ENCODE data around the gene PKD2.

DNA sequence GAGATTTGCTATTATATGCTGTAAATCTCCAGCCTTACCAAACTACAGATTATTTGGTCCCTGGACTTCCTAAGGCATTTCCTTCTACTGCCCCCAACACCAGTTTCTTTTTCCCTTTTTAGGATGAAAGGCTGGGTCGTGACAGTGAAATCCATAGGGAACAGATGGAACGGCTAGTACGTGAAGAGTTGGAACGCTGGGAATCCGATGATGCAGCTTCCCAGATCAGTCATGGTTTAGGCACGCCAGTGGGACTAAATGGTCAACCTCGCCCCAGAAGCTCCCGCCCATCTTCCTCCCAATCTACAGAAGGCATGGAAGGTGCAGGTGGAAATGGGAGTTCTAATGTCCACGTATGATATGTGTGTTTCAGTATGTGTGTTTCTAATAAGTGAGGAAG lies 67.9 kb downstream of the PKD2 start:
- TF ChIP-seq, protein P1, sequence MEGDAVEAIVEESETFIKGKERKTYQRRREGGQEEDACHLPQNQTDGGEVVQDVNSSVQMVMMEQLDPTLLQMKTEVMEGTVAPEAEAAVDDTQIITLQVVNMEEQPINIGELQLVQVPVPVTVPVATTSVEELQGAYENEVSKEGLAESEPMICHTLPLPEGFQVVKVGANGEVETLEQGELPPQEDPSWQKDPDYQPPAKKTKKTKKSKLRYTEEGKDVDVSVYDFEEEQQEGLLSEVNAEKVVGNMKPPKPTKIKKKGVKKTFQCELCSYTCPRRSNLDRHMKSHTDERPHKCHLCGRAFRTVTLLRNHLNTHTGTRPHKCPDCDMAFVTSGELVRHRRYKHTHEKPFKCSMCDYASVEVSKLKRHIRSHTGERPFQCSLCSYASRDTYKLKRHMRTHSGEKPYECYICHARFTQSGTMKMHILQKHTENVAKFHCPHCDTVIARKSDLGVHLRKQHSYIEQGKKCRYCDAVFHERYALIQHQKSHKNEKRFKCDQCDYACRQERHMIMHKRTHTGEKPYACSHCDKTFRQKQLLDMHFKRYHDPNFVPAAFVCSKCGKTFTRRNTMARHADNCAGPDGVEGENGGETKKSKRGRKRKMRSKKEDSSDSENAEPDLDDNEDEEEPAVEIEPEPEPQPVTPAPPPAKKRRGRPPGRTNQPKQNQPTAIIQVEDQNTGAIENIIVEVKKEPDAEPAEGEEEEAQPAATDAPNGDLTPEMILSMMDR (conservative IDR thresholded peaks at IDR 0.05 in 1 of 2, IDR thresholded peaks at IDR 0.05 in 1 of 2; ENCODE audit: low read depth in 1 of 2, low read length in 2 of 2): no peak
- no peak for TF ChIP-seq EZH2 (IDR thresholded peaks at IDR 0.05; ENCODE audit: low read length, missing control alignments)

All from fibroblast of lung (primary cell).